ENCODE results near the gene APC2.

Gene APC2

DNA sequence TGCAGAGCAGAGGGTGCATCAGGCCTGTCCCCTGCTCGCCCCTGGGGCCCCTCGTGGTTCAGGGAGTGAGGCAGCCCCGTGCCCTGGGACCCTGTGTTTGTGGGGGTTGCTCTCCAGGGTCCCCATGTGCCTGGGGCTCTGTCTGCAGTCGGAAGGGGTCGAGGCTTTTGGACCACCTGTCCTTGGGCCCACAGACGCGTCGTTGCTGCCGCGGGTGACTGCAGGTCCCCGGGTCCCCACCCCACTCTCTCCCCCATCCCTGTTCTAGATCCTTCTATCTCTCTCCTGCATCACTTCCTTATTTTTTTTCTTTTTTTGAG is 38.3 kb downstream of the APC2 start:
- no peak overlapping the region for H3K14ac ChIP-seq (ENCODE audit: low read length)
- peaks cover 4% of the 10 kb centered on the region for H3K79me2 ChIP-seq (ENCODE audit: control insufficient read depth, insufficient read depth, low read length, poor library complexity)
- no peak overlapping the region for H2BK120ac ChIP-seq (ENCODE audit: insufficient read depth, low read length, poor library complexity)
- no peak overlapping the region for H3K4me2 ChIP-seq (ENCODE audit: low read length)
- no peak overlapping the region for H3K18ac ChIP-seq (ENCODE audit: low read length)
- H3K23ac ChIP-seq (ENCODE audit: low read length), result no peak overlapping the region
- H2BK5ac ChIP-seq (ENCODE audit: low read depth, low read length, poor library complexity), result no peak overlapping the region
- H3K4ac ChIP-seq (ENCODE audit: low read depth, low read length), result no peak overlapping the region
- H2AK5ac ChIP-seq (ENCODE audit: low read length), result no peak overlapping the region
- peaks cover 12% of the 10 kb centered on the region in 2 experiments for H3K4me1 ChIP-seq (ENCODE audit: control insufficient read depth in 1 of 2, insufficient read depth in 2 of 2, low read length in 2 of 2)
- H3K79me1 ChIP-seq (ENCODE audit: low read length), result peaks cover 10% of the 10 kb centered on the region
- H3K27me3 ChIP-seq (ENCODE audit: insufficient read depth, low read length), result peaks cover 5% of the 10 kb centered on the region
- no peak overlapping the region for H4K8ac ChIP-seq (ENCODE audit: low read depth, low read length)
- no peak overlapping the region for H3K9ac ChIP-seq (ENCODE audit: low read length)
- peaks cover 7% of the 10 kb centered on the region for H3K9me3 ChIP-seq (ENCODE audit: insufficient read depth, low read depth, low read length)
- no peak overlapping the region for H3K27ac ChIP-seq (ENCODE audit: low read depth, low read length)
- no peak overlapping the region for H3K4me3 ChIP-seq (ENCODE audit: low read depth, low read length)
- DNase-seq, result no peak
- H2BK12ac ChIP-seq (ENCODE audit: low read length), result no peak overlapping the region
- H2AFZ ChIP-seq (ENCODE audit: insufficient read depth, low read length, poor library complexity), result no peak overlapping the region
- H4K12ac ChIP-seq (ENCODE audit: low read depth, low read length), result no peak overlapping the region
- no peak overlapping the region for H4K91ac ChIP-seq (ENCODE audit: low read depth, low read length)
- no peaks in the 10 kb centered on the region for H3K36me3 ChIP-seq (ENCODE audit: control insufficient read depth in 1 of 2, insufficient read depth in 2 of 2, low read length in 2 of 2)
- no CpG with 5 or more reads among the region's 11 CpGs for WGBS (ENCODE audit: extremely low coverage, insufficient coverage, insufficient read length)

DNA sequence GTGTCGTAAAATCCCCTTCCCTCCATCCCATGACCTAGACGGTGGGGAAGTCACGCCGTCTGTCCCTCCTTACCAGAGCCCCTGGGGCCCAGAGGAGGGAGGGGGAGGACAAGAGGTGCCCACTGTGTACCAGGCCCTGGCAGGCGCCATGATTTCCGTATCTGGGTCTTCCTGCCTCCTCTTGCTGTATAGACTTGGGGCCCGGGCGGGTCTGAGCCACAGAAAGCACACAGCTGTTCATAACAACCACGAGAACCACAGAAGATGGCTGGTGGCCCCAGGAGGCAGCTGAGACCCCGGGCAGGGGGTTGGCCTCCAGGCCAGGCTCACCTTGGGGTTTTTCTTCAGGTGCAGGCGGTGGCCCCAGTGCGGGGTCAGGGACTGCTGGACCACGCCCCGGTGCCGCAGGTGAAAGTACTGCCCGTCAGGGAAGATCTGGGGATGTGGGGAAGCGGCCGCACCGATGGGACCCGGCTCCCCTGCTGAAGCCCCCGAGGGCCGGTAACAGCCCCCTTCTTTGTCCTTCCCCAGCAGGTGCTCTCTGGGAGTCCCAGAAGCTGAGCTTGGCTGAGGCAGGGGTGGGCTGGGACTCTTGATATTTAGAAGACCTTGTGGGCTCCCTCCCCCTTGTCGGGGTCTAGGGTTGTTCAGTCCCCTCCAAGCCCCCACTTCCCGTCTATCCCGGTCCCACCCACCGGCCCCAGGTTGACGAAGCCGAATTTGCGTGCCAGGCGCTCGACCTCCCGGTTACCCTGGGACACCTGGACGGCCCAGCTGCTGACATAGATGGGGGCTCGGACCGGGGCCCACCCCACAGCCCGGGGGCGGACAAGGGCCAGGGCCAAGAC is 39.8 kb downstream of the APC2 start:
- Histone ChIP-seq H3K4me1 (ENCODE audit: control insufficient read depth in 1 of 2, insufficient read depth in 2 of 2, low read length in 2 of 2) (peaks cover 12% of the 10 kb centered on the region in 2 experiments), H3K79me2 (ENCODE audit: control insufficient read depth, insufficient read depth, low read length, poor library complexity) (peaks cover 4% of the 10 kb centered on the region), H3K9ac (ENCODE audit: low read length) (peak overlapping the region; percentile 48), H2AK5ac (ENCODE audit: low read length) (peak overlapping the region; percentile 27), H4K91ac (ENCODE audit: low read depth, low read length) (peak overlapping the region; percentile 72), H4K12ac (ENCODE audit: low read depth, low read length) (peak overlapping the region; percentile 73), H3K27ac (ENCODE audit: low read depth, low read length) (no peak overlapping the region), H2BK12ac (ENCODE audit: low read length) (no peak overlapping the region), H3K18ac (ENCODE audit: low read length) (peak overlapping the region; percentile 55), H3K4me2 (ENCODE audit: low read length) (peak overlapping the region; percentile 97), H4K8ac (ENCODE audit: low read depth, low read length) (peak overlapping the region; percentile 94), H3K9me3 (ENCODE audit: insufficient read depth, low read depth, low read length) (peaks cover 7% of the 10 kb centered on the region), H3K36me3 (ENCODE audit: control insufficient read depth in 1 of 2, insufficient read depth in 2 of 2, low read length in 2 of 2) (no peaks in the 10 kb centered on the region), H3K4ac (ENCODE audit: low read depth, low read length) (peak overlapping the region; percentile 14), H3K79me1 (ENCODE audit: low read length) (peaks cover 10% of the 10 kb centered on the region), H2BK5ac (ENCODE audit: low read depth, low read length, poor library complexity) (peak overlapping the region; percentile 21), H3K27me3 (ENCODE audit: insufficient read depth, low read length) (peaks cover 5% of the 10 kb centered on the region), H3K4me3 (ENCODE audit: low read depth, low read length) (peak overlapping the region; percentile 70), H2AFZ (ENCODE audit: insufficient read depth, low read length, poor library complexity) (peak overlapping the region; percentile 85), H2BK120ac (ENCODE audit: insufficient read depth, low read length, poor library complexity) (peak overlapping the region; percentile 61), H3K14ac (ENCODE audit: low read length) (no peak overlapping the region), H3K23ac (ENCODE audit: low read length) (no peak overlapping the region)
- no peak for DNase-seq
- no CpG with 5 or more reads among the region's 37 CpGs for WGBS (ENCODE audit: extremely low coverage, insufficient coverage, insufficient read length)

DNA sequence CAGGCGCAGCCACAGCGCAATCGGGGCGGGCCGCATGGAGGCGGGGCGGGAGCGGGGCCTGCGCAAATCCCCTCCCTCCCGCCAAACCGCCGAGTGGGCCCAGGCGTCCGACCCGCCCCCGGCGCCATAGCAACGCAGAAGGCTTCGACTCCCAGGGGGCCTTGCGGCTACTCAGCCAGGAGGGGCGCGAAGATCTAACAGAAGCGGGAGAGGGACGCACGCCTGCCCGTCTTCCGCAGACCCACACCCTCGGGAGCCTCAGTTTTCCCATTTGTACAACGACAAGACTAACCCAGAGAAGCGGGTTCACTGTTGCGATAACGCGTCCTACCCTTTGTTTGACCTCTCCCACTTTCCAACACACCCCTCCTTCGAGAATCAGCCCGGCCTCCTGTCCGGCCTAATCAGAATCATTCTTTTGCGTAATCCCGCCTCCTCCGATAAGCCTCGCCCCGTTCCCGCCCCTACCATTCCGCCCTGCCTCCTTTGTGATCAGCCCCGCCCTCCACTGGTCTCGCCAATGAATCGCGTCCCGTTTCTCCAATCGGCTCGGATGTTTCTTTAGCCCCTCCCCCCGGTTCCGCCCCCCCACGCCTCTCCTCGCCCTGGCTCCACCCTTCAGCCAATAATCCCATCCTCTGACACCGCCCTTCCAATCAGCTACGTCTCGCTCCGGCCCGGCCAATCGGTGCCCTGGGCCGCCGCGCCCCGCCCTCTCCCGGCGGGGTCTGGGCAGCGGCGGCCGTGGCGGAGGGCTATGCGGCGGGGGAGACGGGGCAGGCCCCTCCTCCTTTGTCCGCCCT is 40.6 kb downstream of the APC2 start, which contains the start of gene PCSK4:
TSS of gene PCSK4 (minus strand) at position 40 of the 803 bp plus-strand sequence. CDS start at position 36, 4 bp downstream.
- Histone ChIP-seq H3K27ac (ENCODE audit: low read depth, low read length) (no peak within 1 kb of the TSS), H3K36me3 (ENCODE audit: control insufficient read depth in 1 of 2, insufficient read depth in 2 of 2, low read length in 2 of 2) (no peaks in the 10 kb centered on the region), H3K27me3 (ENCODE audit: insufficient read depth, low read length) (peaks cover 5% of the 10 kb centered on the region)

DNA sequence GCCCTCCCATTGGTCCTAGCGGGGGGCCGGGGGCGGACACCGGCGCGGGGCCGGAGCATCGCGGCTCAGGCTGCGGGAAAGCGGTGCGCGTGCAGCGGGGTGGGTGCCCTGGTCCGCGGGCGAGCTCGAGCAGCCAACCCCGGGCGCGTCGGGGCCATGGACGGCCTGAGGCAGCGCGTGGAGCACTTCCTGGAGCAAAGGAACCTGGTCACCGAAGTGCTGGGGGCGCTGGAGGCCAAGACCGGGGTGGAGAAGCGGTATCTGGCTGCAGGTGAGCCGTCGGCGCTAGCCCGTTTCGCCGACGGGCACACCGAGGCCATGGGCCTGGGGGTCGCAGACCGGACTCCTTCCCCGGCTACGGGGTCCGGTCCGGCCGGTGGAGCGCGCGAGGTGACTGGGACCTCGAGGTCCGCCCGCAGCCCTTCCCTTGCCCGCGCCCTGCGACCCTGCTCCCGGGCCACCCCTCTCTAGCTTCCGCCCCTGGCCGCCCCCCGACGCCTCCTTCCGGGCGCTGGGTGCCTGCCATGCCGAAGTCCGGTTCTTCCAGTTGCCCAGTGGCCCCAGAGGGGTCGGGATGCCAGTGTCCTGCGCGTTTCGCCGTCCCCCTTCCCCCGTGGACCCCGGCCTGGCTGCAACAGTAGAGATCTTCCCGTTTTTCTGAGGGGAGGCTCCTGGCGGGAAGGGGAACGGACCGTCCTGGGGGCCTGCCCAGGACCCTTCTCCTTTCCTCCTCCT is 41.4 kb downstream of the APC2 start, which contains the start of gene REEP6:
TSS of gene REEP6 (plus strand) at position 68 of the 735 bp plus-strand sequence. CDS start at position 157, 89 bp downstream.
- H2BK12ac ChIP-seq (ENCODE audit: low read length), result no peak within 1 kb of the TSS
- peak within 1 kb of the TSS; percentile 61 for H2BK120ac ChIP-seq (ENCODE audit: insufficient read depth, low read length, poor library complexity)
- peak within 1 kb of the TSS; percentile 83 for H4K12ac ChIP-seq (ENCODE audit: low read depth, low read length)
- peaks cover 7% of the 10 kb centered on the region for H3K9me3 ChIP-seq (ENCODE audit: insufficient read depth, low read depth, low read length)
- H3K4ac ChIP-seq (ENCODE audit: low read depth, low read length), result peak within 1 kb of the TSS; percentile 21
- H3K4me3 ChIP-seq (ENCODE audit: low read depth, low read length), result peak within 1 kb of the TSS; percentile 70
- no peaks in the 10 kb centered on the region for H3K36me3 ChIP-seq (ENCODE audit: control insufficient read depth in 1 of 2, insufficient read depth in 2 of 2, low read length in 2 of 2)
- peaks cover 14 to 17% of the 10 kb centered on the region in 2 experiments for H3K4me1 ChIP-seq (ENCODE audit: control insufficient read depth in 1 of 2, insufficient read depth in 2 of 2, low read length in 2 of 2)
- H4K91ac ChIP-seq (ENCODE audit: low read depth, low read length), result peak within 1 kb of the TSS; percentile 72
- DNase-seq, result no peak
- peaks cover 10% of the 10 kb centered on the region for H3K79me1 ChIP-seq (ENCODE audit: low read length)
- H3K23ac ChIP-seq (ENCODE audit: low read length), result no peak within 1 kb of the TSS
- no CpG with 5 or more reads among the region's 73 CpGs for WGBS (ENCODE audit: extremely low coverage, insufficient coverage, insufficient read length)
- peak within 1 kb of the TSS; percentile 65 for H3K14ac ChIP-seq (ENCODE audit: low read length)
- H2AFZ ChIP-seq (ENCODE audit: insufficient read depth, low read length, poor library complexity), result peak within 1 kb of the TSS; percentile 92
- H3K79me2 ChIP-seq (ENCODE audit: control insufficient read depth, insufficient read depth, low read length, poor library complexity), result peaks cover 4% of the 10 kb centered on the region
- peak within 1 kb of the TSS; percentile 94 for H4K8ac ChIP-seq (ENCODE audit: low read depth, low read length)
- peak within 1 kb of the TSS; percentile 55 for H3K18ac ChIP-seq (ENCODE audit: low read length)
- H2AK5ac ChIP-seq (ENCODE audit: low read length), result peak within 1 kb of the TSS; percentile 27
- H3K27me3 ChIP-seq (ENCODE audit: insufficient read depth, low read length), result peaks cover 5% of the 10 kb centered on the region
- peak within 1 kb of the TSS; percentile 32 for H2BK5ac ChIP-seq (ENCODE audit: low read depth, low read length, poor library complexity)
- H3K9ac ChIP-seq (ENCODE audit: low read length), result peak within 1 kb of the TSS; percentile 68
- peak within 1 kb of the TSS; percentile 97 for H3K4me2 ChIP-seq (ENCODE audit: low read length)
- H3K27ac ChIP-seq (ENCODE audit: low read depth, low read length), result no peak within 1 kb of the TSS

More for the DNA sequence above, 40.6 kb downstream of the APC2 start, which contains the start of gene PCSK4:
- H3K23ac ChIP-seq (ENCODE audit: low read length), result no peak within 1 kb of the TSS
- peak within 1 kb of the TSS; percentile 83 for H4K12ac ChIP-seq (ENCODE audit: low read depth, low read length)
- peaks cover 12% of the 10 kb centered on the region in 2 experiments for H3K4me1 ChIP-seq (ENCODE audit: control insufficient read depth in 1 of 2, insufficient read depth in 2 of 2, low read length in 2 of 2)
- peaks cover 4% of the 10 kb centered on the region for H3K79me2 ChIP-seq (ENCODE audit: control insufficient read depth, insufficient read depth, low read length, poor library complexity)
- H3K14ac ChIP-seq (ENCODE audit: low read length), result peak within 1 kb of the TSS; percentile 65
- H3K9me3 ChIP-seq (ENCODE audit: insufficient read depth, low read depth, low read length), result peaks cover 7% of the 10 kb centered on the region
- H2AFZ ChIP-seq (ENCODE audit: insufficient read depth, low read length, poor library complexity), result peak within 1 kb of the TSS; percentile 92
- H4K8ac ChIP-seq (ENCODE audit: low read depth, low read length), result peak within 1 kb of the TSS; percentile 94
- H3K9ac ChIP-seq (ENCODE audit: low read length), result peak within 1 kb of the TSS; percentile 68
- peak; percentile 95 to 98 for DNase-seq
- H2AK5ac ChIP-seq (ENCODE audit: low read length), result peak within 1 kb of the TSS; percentile 27
- peak within 1 kb of the TSS; percentile 97 for H3K4me2 ChIP-seq (ENCODE audit: low read length)
- WGBS (ENCODE audit: extremely low coverage, insufficient coverage, insufficient read length), result no CpG with 5 or more reads among the region's 74 CpGs
- peak within 1 kb of the TSS; percentile 61 for H2BK120ac ChIP-seq (ENCODE audit: insufficient read depth, low read length, poor library complexity)
- H3K79me1 ChIP-seq (ENCODE audit: low read length), result peaks cover 10% of the 10 kb centered on the region
- H3K4ac ChIP-seq (ENCODE audit: low read depth, low read length), result peak within 1 kb of the TSS; percentile 21
- peak within 1 kb of the TSS; percentile 32 for H2BK5ac ChIP-seq (ENCODE audit: low read depth, low read length, poor library complexity)
- H3K4me3 ChIP-seq (ENCODE audit: low read depth, low read length), result peak within 1 kb of the TSS; percentile 70
- no peak within 1 kb of the TSS for H2BK12ac ChIP-seq (ENCODE audit: low read length)
- peak within 1 kb of the TSS; percentile 72 for H4K91ac ChIP-seq (ENCODE audit: low read depth, low read length)
- peak within 1 kb of the TSS; percentile 55 for H3K18ac ChIP-seq (ENCODE audit: low read length)

Data from trophoblast cell (in vitro differentiated cells and primary cell).